ENCODE results near the gene MAP3K14.
A peak's percentile ranks its signal among the peaks of the same experiment; 100 is the strongest.
"Not testable (repeated sequence)": the region's sequence is repeated elsewhere in the genome, so short reads cannot be mapped to it uniquely, and the experiment has no call there.

The MAP3K14 gene

GRCh38 chr17:45253879-45254278 is 62.9 kb downstream of the MAP3K14 start:
- DNase-seq = no peak

DNA sequence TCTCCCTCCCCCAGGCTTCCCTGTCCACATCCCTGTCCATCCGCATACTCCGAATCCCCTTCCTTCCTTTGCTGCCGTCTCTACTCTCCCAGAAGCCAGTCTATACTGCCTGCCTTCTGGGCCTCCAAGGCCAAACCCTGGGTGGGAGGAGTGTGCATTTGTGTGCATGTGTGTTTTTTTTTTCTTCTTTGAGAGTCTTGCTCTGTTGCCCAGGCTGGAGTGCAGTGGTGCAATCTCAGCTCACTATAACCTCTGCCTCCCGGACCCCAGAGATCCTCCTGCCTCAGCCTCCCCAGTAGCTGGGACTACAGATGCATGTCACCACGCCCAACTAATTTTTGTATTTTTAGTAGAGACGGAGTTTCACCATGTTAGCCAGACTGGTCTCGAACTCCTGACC is 63.6 kb downstream of the MAP3K14 start:
- not testable (repeated sequence) for DNase-seq

DNA sequence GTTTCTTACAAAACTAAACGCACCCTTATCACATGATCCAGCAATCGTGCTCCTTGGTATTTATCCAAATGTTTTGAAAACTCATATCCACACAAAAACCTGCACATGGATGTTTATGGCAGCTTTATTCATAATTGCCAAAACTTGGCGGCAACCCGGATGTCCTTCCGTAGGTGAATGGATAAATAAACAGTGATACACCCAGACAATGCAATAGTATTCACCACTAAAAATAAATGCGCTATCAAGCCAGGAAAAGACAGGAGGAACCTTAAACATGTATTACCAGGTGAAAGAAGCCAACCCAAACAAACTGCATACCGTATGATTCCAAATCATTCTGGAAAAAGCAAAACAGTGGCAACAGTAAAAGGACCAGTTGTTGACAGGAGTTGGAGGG is 64.9 kb downstream of the MAP3K14 start:
- no peak for DNase-seq

DNA sequence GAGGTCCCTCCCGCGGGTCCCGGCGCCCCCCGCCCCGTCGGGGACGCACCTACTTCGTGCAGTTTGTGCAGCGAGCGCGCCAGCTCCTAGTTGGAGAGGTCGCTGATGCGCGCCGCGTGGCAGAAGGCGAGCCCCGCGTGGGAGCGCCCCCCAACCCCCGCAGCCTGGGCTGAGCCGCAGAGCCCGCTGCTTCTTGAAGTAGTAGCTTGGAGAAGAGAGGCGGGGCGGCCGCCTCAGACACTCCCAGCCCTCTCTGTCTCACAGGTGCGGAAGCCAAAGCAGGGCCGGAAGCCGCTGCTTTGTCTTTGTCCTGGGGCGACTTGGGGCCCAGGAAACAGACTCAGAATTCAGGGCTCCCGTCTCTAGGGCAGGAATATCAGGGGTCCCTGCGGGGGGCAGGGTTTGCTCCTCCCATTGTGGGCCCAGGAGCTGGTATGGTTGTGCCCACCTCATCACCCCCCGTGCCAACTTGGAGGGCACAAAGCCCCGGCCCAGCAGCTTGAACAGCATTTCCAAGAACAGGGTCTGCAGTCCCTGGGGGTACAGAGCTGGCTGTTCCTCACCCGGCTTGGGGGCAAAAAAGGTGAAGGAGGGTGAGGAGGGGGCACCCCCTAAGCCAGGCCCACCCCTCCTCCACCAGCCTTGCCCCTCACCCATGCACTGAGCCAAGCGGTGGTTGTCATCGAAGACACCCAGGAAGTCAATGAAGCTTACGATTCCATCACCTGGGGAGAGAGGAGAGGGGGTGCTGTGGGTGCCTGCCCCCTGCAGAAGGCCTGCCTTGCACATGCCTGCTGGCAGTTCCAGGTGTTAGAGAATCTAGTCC is 68.5 kb downstream of the MAP3K14 start:
- DNase-seq = peak; percentile 84

- peak; percentile 99 for DNase-seq
Observed at GRCh38 chr17:45247429-45248131, 69.2 kb downstream of the MAP3K14 start.

DNA sequence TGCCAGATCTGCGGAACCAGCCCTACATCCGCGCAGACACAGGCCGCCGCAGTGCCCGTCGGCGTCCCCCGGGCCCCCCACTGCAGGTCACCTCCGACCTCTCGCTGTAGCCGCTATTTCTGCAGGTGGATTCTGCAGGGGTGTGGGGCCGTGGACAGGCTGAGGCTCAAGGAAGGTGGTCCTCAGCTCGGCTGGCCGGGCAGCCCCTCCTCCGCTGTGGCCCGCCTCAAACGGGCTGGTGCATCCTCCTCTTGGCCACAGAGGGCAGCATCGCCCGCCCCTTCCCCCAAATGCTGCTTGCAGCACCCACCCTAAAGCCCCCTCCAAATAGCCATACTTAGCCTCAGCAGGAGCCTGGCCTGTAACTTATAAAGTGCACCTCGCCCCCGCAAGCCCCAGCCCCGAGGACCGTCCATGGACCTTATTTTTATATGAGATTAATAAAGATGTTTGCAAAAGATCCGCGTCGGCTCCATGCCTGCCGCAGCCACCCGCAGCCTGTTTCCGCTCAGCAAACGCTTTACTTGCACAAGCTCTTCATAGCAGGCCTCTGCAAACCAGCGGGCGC is 69.9 kb downstream of the MAP3K14 start:
- DNase-seq = peak; percentile 33

DNA sequence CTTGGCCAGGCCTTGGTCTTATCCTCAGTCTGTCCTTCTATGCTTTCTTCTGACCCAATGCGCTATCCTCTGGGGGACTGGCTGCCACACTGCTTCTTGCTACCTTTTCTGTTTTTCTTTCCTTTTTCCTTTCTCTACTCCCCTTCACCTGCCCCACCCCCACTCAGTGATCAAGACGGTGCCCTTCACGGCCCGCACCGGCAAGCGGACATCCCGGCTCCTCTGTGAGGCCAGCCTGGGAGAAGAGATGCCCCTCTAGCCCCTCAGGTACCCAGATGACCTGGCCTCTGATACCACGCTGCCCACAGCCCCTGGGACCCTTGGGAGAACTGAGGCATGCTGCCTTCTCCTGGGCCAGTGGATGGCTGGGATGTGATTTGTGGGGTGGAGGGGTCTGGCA is 70.5 kb downstream of the MAP3K14 start:
- DNase-seq = no peak

DNA sequence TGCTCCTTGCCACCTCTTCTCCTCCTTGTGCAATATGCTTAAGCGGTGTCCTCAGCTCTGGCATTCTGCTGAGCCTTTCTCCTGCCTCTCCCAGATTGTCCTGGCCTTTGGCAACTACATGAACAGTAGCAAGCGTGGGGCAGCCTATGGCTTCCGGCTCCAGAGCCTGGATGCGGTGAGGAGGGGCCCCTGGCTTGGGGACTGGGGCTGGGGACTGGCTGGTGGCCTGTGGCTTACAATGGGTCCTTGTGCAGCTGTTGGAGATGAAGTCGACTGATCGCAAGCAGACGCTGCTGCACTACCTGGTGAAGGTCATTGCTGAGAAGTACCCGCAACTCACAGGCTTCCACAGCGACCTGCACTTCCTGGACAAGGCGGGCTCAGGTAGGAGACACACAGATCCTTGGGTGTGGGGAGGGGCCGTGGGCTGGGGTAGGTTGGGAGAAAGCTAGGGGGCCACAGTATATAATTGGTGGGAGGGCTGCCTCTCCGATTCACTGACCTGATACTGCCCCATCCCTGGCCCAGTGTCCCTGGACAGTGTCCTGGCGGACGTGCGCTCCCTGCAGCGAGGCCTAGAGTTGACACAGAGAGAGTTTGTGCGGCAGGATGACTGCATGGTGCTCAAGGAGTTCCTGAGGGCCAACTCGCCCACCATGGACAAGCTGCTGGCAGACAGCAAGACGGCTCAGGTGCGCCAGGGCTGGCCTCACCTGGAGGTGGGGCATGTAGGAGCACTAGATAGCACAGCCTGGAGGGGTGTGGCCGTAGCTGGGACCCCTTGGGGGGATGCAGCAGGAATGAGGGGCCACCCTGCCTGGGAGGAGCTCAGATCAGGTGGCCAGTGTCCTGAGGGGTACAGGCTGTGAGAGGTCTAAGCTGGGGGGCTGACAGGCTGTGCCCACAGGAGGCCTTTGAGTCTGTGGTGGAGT is 71.8 kb downstream of the MAP3K14 start:
- no peak for DNase-seq

- DNase-seq = no peak
Observed at GRCh38 chr17:45243750-45244149, 73.1 kb downstream of the MAP3K14 start.

GRCh38 chr17:45242029-45242414 is 74.8 kb downstream of the MAP3K14 start:
- DNase-seq = no peak

DNA sequence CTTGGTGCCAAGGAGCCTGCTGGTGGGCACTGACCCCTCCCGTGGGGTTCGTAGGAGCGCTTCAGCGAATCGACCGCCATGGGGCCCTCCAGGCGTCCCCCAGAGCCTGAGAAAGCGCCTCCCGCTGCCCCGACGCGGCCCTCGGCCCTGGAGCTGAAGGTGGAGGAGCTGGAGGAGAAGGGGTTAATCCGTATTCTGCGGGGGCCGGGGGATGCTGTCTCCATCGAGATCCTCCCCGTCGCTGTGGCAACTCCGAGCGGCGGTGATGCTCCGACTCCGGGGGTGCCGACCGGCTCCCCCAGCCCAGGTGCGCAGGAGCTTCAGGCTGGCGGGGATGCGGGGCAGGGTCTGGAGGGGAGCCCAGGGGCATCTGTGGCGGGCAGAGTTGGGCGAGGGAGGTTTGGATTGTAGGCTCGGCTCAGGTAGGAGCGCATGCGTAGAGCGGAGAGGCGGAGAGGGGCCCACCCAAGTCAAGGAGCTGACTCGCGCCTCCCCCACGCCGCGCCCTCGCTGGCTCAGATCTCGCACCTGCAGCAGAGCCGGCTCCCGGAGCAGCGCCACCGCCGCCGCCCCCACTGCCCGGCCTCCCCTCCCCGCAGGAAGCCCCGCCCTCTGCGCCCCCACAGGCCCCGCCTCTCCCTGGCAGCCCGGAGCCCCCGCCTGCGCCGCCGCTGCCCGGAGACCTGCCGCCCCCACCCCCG is 75.3 kb downstream of the MAP3K14 start:
- no peak for DNase-seq

DNA sequence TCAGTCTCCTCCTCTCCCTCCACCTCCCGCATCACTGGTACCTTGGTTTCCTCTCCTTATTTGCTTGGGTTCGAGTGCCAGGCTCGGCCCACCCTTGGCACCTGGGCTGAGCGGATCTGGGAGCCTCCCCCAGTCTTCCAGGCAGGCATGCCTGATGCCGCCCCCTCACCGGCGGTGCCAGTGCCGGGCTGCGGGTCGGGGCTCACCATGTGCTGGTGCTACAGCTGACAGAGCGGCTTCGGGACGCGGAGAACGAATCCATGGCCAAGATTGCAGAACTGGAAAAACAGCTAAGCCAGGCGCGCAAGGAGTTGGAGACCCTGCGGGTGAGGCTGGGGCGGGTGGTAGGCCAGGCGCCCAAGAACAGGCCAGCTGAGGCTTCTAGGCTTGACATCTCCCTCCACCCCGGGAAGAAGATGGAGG is 75.9 kb downstream of the MAP3K14 start:
- DNase-seq = no peak

GRCh38 chr17:45238155-45238774 is 78.6 kb downstream of the MAP3K14 start:
- DNase-seq = no peak

DNA sequence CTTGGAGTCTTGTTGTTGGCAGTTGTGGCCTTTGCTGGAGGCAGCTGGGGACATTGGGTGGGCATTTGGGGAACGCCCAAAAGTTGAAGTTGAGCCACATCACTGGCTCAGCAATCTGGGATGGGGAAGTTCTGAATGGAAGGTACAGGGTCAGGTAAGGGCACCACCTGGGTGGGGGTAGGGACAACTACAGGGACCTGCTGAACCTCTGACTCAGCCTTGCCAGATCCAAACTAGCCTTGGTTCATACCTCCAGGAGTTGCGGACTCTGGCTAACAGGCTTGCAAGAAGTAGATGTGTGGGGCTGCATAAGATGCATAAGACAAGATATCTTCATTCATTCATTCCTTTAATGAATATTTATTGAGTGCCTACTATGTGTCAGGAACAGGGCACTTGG is 79.1 kb downstream of the MAP3K14 start:
- DNase-seq = no peak

- no peak for DNase-seq
Observed at GRCh38 chr17:45236282-45236606, 80.6 kb downstream of the MAP3K14 start.

DNA sequence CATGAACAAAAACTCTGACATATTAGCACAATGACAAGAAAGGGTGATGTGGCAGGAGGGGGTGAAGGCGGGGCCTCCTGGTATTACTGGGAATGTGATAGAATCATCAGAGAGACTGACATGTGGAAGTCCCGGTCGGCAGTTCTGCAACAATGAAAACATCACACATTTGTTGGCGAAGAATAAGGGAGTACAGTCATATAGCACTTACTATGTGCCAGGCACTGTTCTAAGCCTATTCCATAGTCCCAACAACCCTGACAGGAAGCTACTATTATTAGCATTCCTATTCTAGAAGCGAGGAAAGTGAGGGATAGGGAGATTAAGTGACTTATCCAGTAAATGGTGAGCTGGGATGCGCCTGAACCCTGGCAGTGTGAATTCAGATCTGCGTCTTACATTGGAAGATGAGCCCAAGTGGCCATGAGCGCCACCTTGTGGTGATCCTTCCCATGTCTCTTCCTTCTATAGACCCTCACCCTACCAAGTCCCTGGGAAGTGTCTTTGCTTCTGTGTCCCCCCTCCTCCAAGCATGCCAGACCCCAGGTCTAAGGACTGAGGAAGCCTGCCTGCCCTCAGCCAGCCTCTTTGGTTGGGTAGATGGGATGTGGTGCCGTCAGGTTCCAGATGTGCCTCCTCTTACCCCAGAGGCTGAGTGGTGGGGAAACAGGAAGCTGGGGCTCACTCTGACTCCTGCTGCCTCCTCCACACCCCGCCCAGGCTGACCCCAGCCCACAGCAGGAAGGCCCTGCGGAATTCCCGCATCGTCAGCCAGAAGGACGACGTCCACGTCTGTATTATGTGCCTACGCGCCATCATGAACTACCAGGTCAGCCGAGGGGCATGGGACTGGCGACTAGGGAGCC is 81.2 kb downstream of the MAP3K14 start:
- DNase-seq = peak; percentile 75

DNA sequence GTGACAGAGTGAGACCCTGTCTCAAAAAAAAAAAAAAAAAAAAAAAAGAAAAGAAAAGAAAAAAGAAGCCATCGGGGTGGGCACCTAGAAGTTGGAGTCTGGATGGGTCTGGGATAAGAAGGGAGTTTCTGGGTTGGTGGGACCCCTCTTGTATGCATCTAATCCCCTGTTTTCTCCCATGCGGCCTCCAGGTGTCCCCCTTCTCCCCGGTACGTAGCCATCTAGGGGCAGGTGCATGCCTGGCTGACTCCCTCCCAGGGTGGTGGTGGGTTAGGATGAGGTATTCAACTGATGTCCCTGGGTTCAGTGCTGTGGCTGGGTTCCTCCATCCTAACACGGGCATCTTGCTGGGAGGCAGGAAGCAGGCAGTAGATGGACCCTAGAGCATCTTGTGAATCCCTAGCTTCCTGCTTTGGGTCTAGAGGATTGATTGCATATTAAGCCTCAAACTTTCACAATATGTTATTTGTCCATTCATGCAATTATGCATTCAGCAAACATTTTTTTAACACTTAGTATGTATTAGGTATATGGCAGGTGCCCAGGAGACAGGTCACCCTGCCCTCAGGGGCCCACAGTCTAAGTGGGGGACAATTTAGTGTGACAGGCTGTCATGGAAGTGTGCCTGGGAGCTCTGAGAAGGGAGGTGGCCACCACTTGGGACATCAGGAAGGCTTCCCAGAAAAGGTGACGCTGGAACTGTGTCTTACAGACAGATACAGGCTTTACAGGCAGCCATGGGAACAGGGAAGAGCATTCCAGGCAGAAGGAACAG is 82.0 kb downstream of the MAP3K14 start:
- DNase-seq = peak; percentile 57

- no peak for DNase-seq
Observed at GRCh38 chr17:45233423-45233924, 83.3 kb downstream of the MAP3K14 start.

GRCh38 chr17:45232514-45233422 is 84.1 kb downstream of the MAP3K14 start:
- no peak for DNase-seq

Measured in activated CD4-positive, alpha-beta T cell treated with anti-CD3 and anti-CD28 coated beads, Interleukin-10, Interleukin-2, amounts not matched to agents 100 ng/mL and 50 ng/mL, durations not matched to agents 16 hours and 8 hours (primary cell).